ENCODE results near the gene FGF22.
A peak's percentile ranks its signal among the peaks of the same experiment; 100 is the strongest.

The FGF22 gene

DNA sequence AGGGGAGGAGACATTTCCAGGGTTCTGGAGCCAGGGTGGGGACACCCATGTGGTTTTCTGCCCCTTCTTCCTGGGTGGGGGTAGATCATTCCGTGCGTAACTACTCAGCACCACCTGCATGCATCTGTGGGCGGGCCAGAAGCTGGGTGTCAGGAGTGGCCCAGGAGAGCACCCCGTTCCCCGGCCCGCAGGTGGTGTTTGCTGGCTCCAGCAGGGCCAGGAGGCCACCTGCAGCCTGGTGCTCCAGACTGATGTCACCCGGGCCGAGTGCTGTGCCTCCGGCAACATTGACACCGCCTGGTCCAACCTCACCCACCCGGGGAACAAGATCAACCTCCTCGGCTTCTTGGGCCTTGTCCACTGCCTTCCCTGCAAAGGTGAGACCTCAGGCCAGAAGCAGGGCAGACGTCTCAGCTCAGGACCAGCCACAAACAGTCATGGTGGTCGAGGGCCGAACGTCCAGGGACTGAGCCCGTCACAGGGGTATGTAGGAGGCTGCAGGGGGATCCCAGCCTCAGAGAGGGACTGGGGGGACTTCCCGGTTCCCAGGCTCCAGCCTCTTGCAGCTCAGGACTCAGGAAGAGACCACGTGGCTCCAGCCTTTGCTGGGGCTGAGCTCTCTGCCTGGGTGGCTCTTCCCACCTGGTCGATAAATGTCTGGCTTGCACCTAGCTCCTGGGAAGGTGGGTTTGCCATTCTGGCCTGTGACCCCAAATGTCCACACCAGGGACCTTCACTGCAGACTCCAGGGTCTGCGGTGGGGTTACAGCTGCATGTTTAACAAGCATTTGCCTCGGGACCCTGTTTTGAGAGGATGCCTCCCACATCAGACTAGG lies 38.1 kb downstream of the FGF22 start:
- H3K4me1 Mint-ChIP-seq: peaks cover 26% of the 10 kb centered on the region
- peaks cover 22% of the 10 kb centered on the region for H3K27me3 Mint-ChIP-seq (ENCODE audit: low read depth, poor library complexity)
- peak overlapping the region; percentile 30 for H3K4me3 Mint-ChIP-seq
- H3K36me3 Mint-ChIP-seq (ENCODE audit: low read depth): no peaks in the 10 kb centered on the region
- H3K9me3 Mint-ChIP-seq: no peaks in the 10 kb centered on the region
- H3K27ac Mint-ChIP-seq: no peak overlapping the region
- DNase-seq: no peak
- TF ChIP-seq, protein P1, sequence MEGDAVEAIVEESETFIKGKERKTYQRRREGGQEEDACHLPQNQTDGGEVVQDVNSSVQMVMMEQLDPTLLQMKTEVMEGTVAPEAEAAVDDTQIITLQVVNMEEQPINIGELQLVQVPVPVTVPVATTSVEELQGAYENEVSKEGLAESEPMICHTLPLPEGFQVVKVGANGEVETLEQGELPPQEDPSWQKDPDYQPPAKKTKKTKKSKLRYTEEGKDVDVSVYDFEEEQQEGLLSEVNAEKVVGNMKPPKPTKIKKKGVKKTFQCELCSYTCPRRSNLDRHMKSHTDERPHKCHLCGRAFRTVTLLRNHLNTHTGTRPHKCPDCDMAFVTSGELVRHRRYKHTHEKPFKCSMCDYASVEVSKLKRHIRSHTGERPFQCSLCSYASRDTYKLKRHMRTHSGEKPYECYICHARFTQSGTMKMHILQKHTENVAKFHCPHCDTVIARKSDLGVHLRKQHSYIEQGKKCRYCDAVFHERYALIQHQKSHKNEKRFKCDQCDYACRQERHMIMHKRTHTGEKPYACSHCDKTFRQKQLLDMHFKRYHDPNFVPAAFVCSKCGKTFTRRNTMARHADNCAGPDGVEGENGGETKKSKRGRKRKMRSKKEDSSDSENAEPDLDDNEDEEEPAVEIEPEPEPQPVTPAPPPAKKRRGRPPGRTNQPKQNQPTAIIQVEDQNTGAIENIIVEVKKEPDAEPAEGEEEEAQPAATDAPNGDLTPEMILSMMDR (IDR thresholded peaks at IDR 0.05): no peak

DNA sequence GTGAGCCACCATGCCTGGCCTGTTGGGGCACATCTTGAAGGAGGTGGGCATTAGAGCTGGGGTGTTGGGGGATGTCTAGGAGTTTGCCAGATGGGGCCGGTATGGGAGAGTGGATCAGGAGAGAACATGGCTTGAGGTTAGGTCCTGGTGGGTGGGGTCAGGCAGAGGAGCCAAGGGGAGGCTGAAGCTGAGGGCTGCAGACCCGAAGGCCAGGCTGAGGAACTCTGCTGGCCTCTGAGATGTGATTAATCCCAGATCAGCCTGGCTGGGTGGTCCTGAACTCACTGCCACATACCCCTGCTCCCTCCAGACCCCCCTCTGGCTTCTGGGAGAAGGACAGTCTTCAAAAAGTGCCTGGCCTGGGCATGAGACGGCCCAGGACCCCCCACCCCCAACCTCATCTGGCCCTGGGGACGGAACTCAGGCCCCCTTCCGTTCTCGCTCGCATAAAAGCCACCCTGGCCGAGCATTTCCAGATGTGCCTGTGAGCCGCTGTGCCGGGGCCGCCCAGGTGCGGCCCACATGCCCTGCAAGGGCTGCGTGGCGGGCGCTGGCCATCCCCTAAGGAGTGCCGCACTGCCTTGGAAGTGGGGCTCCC lies 39.2 kb downstream of the FGF22 start:
- DNase-seq: no peak
- TF ChIP-seq, protein P1 (IDR thresholded peaks at IDR 0.05): no peak
- no peaks in the 10 kb centered on the region for H3K9me3 Mint-ChIP-seq
- H3K36me3 Mint-ChIP-seq (ENCODE audit: low read depth): no peaks in the 10 kb centered on the region
- peaks cover 21% of the 10 kb centered on the region for H3K4me1 Mint-ChIP-seq
- peak overlapping the region; percentile 80 for H3K4me3 Mint-ChIP-seq
- no peak overlapping the region for H3K27ac Mint-ChIP-seq
- H3K27me3 Mint-ChIP-seq (ENCODE audit: low read depth, poor library complexity): peaks cover 22% of the 10 kb centered on the region

DNA sequence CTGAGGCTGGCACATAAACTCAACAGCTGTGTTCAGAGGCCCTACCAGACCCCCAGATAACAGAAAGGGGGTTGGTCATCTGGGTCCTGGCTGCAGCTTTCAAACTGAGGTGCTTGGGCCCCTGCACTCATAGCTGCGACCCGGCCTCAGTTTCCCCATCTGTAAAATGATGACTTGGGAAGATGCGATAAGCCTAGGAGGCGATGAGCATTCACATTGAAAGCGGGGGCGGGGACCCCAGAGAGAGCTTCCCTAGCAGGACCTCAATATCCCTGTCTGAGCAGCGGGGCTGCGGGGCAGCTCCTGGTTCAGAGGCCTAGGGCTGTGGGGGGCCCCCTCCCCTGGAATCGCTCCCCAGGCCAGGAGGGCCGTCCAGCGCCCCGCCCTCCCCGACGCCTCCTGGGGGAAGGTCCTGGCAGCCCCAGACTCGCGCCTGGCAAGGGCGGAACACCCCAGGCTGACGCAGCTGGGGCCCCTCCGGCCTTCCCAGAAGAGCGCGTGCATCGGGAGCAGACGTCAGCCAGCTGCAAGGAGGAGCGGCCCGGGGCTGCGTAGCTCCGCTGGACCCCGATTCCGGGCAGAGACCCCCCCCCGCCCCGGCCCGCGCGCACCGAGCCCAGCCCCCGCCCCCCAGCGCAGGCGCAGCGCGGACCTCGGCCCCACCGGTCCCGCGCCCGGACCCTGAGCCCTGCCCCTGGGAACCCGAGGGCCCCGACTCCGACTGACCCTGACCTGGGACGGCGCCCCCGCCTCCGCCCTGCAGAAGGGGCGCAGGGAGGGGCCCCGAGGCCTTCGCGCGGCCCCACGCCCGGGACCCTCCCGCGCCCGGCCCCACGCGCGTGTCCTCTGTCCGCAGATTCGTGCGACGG lies 40.0 kb downstream of the FGF22 start:
- Mint-ChIP-seq H3K4me1 (peaks cover 19% of the 10 kb centered on the region), H3K27me3 (ENCODE audit: low read depth, poor library complexity) (peaks cover 18% of the 10 kb centered on the region), H3K4me3 (peak overlapping the region; percentile 80), H3K27ac (no peak overlapping the region), H3K36me3 (ENCODE audit: low read depth) (no peaks in the 10 kb centered on the region), H3K9me3 (no peaks in the 10 kb centered on the region)
- TF ChIP-seq, protein P1 (IDR thresholded peaks at IDR 0.05): no peak
- DNase-seq: peak; percentile 61

DNA sequence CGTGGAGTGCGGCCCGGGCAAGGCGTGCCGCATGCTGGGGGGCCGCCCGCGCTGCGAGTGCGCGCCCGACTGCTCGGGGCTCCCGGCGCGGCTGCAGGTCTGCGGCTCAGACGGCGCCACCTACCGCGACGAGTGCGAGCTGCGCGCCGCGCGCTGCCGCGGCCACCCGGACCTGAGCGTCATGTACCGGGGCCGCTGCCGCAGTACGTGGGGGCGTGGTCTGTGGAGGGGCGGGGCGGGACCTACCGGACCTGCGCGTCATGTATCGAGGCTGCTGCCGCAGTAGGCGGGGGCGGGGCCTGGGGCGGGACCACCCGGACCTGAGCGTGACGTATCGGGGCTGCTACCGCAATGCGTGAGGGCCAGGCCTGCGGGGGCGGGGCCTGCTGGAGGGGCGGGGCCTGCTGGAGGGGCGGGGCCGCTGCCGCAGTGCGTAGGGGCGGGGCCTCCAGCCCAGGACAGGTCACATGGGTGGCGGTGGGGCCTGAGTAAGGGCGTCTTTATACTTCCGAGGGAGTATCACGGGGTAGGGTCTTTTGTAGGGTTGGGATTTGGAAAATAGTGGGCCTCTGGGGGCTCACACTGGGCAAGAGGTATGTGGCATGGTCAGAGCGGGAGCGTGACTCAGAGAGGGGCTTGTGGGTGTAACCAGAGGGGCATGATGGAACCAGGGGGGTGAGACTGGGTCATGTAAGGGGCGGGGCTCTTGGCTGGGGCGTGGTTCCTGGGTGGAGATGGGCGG lies 40.8 kb downstream of the FGF22 start:
- no peaks in the 10 kb centered on the region for H3K9me3 Mint-ChIP-seq
- H3K27me3 Mint-ChIP-seq (ENCODE audit: low read depth, poor library complexity): peaks cover 15% of the 10 kb centered on the region
- TF ChIP-seq, protein P1 (IDR thresholded peaks at IDR 0.05): no peak
- H3K27ac Mint-ChIP-seq: peak overlapping the region; percentile 98
- H3K4me1 Mint-ChIP-seq: peaks cover 13% of the 10 kb centered on the region
- peak overlapping the region; percentile 86 for H3K4me3 Mint-ChIP-seq
- peak; percentile 100 for DNase-seq
- H3K36me3 Mint-ChIP-seq (ENCODE audit: low read depth): no peaks in the 10 kb centered on the region

Measured in nephron progenitor cell (in vitro differentiated cells).